ENCODE measurements around the gene TIMM10B. TPM values are rescaled to one million over a fixed set of nuclear protein-coding genes. Genes with fewer than 3 reads are reported as not detected.
"Not testable (repeated sequence)": the region's sequence is repeated elsewhere in the genome, so short reads cannot be mapped to it uniquely, and the experiment has no call there.

TIMM10B gene
- total RNA-seq, 6 experiments from 2014 or later, result 29.0 to 39.3 (median 31.0) TPM

GRCh38 chr11:6505577-6506240 lies 24.4 kb downstream of the TIMM10B start:
- TF ChIP-seq, protein P1, sequence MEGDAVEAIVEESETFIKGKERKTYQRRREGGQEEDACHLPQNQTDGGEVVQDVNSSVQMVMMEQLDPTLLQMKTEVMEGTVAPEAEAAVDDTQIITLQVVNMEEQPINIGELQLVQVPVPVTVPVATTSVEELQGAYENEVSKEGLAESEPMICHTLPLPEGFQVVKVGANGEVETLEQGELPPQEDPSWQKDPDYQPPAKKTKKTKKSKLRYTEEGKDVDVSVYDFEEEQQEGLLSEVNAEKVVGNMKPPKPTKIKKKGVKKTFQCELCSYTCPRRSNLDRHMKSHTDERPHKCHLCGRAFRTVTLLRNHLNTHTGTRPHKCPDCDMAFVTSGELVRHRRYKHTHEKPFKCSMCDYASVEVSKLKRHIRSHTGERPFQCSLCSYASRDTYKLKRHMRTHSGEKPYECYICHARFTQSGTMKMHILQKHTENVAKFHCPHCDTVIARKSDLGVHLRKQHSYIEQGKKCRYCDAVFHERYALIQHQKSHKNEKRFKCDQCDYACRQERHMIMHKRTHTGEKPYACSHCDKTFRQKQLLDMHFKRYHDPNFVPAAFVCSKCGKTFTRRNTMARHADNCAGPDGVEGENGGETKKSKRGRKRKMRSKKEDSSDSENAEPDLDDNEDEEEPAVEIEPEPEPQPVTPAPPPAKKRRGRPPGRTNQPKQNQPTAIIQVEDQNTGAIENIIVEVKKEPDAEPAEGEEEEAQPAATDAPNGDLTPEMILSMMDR (IDR thresholded peaks at IDR 0.05), result peak; percentile 91
- no peaks in the 10 kb centered on the region for H3K9me3 Mint-ChIP-seq
- H3K36me3 Mint-ChIP-seq (ENCODE audit: low read depth), result peaks cover 9% of the 10 kb centered on the region
- H3K27ac Mint-ChIP-seq, result peak overlapping the region; percentile 87
- H3K27me3 Mint-ChIP-seq (ENCODE audit: insufficient read depth), result no peaks in the 10 kb centered on the region; the same call in 1 of the 2 replicates
- H3K4me3 Mint-ChIP-seq, result peak overlapping the region; percentile 60; the same call in 1 of the 2 replicates
- peaks cover 51% of the 10 kb centered on the region for H3K4me1 Mint-ChIP-seq (ENCODE audit: low read depth)
- DNase-seq, result peak; percentile 87

GRCh38 chr11:6516865-6517264 lies 35.6 kb downstream of the TIMM10B start:
- Mint-ChIP-seq H3K27me3 (ENCODE audit: insufficient read depth) (no peaks in the 10 kb centered on the region), H3K9me3 (no peaks in the 10 kb centered on the region), H3K27ac (no peak overlapping the region), H3K4me1 (ENCODE audit: low read depth) (no peaks in the 10 kb centered on the region), H3K4me3 (no peak overlapping the region), H3K36me3 (ENCODE audit: low read depth) (peaks cover 21% of the 10 kb centered on the region)
- TF ChIP-seq, protein P1 (IDR thresholded peaks at IDR 0.05), result no peak
- no peak for DNase-seq

GRCh38 chr11:6520265-6520664 lies 39.0 kb downstream of the TIMM10B start:
- DNase-seq, result no peak
- no peaks in the 10 kb centered on the region for H3K27me3 Mint-ChIP-seq (ENCODE audit: insufficient read depth)
- H3K9me3 Mint-ChIP-seq, result no peaks in the 10 kb centered on the region
- TF ChIP-seq, protein P1 (IDR thresholded peaks at IDR 0.05), result no peak
- H3K27ac Mint-ChIP-seq, result no peak overlapping the region
- no peak overlapping the region for H3K4me3 Mint-ChIP-seq
- H3K4me1 Mint-ChIP-seq (ENCODE audit: low read depth), result peaks cover 26% of the 10 kb centered on the region
- peaks cover 3% of the 10 kb centered on the region for H3K36me3 Mint-ChIP-seq (ENCODE audit: low read depth)

DNA sequence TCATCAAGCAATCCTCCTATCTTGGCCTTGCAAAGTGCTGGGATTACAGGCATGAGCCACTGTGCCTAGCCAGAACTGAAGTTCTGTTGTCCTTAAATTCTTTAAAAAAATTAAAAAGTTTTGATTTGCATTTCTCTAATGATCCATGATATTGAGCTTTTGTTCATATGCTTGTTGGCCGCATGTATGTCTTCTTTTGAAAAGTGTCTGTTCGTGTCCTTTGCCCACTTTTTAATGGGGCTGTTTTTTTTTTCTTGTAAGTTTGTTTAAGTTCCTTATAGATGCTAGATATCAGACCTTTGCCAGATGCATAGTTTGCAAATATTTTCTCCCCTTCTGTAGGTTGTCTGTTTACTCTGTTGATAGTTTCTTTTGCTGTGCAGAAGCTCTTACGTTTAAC lies 40.6 kb downstream of the TIMM10B start:
- not testable (repeated sequence) for H3K36me3 Mint-ChIP-seq (ENCODE audit: low read depth); DNase-seq; H3K27ac Mint-ChIP-seq; H3K27me3 Mint-ChIP-seq (ENCODE audit: insufficient read depth); H3K9me3 Mint-ChIP-seq; H3K4me3 Mint-ChIP-seq
- H3K4me1 Mint-ChIP-seq (ENCODE audit: low read depth), result peaks cover 36% of the 10 kb centered on the region

DNA sequence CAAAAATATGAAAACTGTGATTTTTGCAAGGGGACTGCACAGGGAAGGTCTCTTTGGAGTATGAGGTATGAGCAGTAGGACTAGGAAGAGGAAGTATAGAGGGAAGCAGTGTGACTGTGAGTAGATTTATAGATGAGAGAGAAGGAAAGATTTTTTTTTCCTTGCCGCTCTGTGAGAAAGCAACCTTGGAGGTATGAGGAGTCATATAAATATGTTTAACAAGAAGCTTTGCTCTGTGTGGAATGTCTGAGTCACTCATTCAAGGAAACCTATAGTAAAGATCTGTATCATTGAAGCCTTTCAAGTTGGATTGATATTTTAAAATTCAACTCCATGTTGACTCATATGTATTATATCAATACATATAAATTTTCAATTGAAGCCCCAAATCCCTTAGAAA lies 42.0 kb downstream of the TIMM10B start:
- H3K4me3 Mint-ChIP-seq, result peak overlapping the region; percentile 28
- H3K9me3 Mint-ChIP-seq, result no peaks in the 10 kb centered on the region
- H3K36me3 Mint-ChIP-seq (ENCODE audit: low read depth), result no peaks in the 10 kb centered on the region
- peak; percentile 75 for DNase-seq
- peak overlapping the region; percentile 71 for H3K27ac Mint-ChIP-seq
- TF ChIP-seq, protein P1 (IDR thresholded peaks at IDR 0.05), result no peak
- peaks cover 38% of the 10 kb centered on the region for H3K4me1 Mint-ChIP-seq (ENCODE audit: low read depth)
- H3K27me3 Mint-ChIP-seq (ENCODE audit: insufficient read depth), result no peaks in the 10 kb centered on the region; the same call in 1 of the 2 replicates

DNA sequence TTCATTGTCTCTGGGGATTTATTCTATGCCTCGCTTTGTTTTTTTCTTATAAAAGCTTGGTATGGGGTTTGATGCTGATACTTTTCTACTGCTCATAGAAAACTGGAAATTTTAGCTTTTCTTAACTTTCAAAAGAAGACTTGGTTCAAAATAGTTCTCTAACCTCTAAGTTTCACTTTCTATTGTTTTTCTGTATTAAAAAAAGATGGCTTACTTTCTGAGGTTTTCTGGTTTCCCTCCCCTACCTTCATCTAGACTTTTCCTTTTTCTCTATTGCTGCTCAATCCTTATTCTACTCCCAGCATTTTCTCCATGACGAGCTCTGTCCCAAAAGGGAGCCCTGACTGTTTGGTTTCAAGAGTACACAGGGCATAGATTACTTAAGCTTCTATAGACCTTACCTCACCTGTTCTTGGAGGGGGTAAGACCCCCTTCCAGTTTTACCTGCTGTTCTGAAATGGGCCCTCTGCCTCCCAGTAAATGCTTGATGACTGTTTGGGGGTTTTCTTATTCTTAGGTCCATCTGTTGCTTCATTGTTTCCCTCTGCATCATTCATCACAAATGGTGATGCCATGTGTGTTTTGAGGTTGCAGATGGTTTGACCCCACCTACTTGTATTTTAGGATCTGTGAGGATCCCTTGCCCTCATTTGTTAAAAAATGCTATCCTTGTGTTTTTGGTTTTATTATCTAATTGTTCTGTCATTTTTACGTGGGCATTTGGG lies 45.3 kb downstream of the TIMM10B start:
- no peak overlapping the region for H3K4me3 Mint-ChIP-seq
- no peaks in the 10 kb centered on the region; the same call in 1 of the 2 replicates for H3K27me3 Mint-ChIP-seq (ENCODE audit: insufficient read depth)
- no peaks in the 10 kb centered on the region for H3K36me3 Mint-ChIP-seq (ENCODE audit: low read depth)
- H3K4me1 Mint-ChIP-seq (ENCODE audit: low read depth), result peaks cover 38% of the 10 kb centered on the region
- no peak for DNase-seq
- TF ChIP-seq, protein P1 (IDR thresholded peaks at IDR 0.05), result no peak
- H3K9me3 Mint-ChIP-seq, result no peaks in the 10 kb centered on the region
- H3K27ac Mint-ChIP-seq, result no peak overlapping the region; the same call in 1 of the 2 replicates

Measured in HFFc6 (cell line).